Smooth muscle cell (in vitro differentiated cells): ENCODE data around the gene TBC1D10B. TPM values are rescaled to one million over a fixed set of nuclear protein-coding genes. Genes with fewer than 3 reads are reported as not detected.
A peak's percentile ranks its signal among the peaks of the same experiment; 100 is the strongest.

ENCODE experiments used
- DNase-seq: peaks from one replicate; lab custom pipeline; 2025; ENCODE audit not compliant: unreplicated experiment; lab: John Stamatoyannopoulos, UW
- H2AFZ ChIP-seq: fragments of 200-600 bp; sonication (generic); 2 replicates; pipeline ENCODE4 v1.6.0; 2016; ENCODE audit warnings: antibody characterized with exemption, low read depth, mild to moderate bottlenecking
- H3F3A ChIP-seq: fragments of 200-600 bp; sonication (generic); 2 replicates; pipeline ENCODE4 v1.6.0; 2017; ENCODE audit warnings: antibody characterized with exemption, low read depth
- H3K27ac ChIP-seq: fragments of 200-600 bp; sonication (generic); 2 replicates; pipeline ENCODE4 v1.5.1; 2016; ENCODE audit warnings: low read depth, mild to moderate bottlenecking
- H3K27me3 ChIP-seq: fragments of 200-600 bp; sonication (generic); 2 replicates; pipeline ENCODE4 v1.6.1; 2016; ENCODE audit warnings: low read depth, mild to moderate bottlenecking
- H3K36me3 ChIP-seq: fragments of 200-600 bp; sonication (generic); 2 replicates; pipeline ENCODE4 v1.5.1; 2016; ENCODE audit warnings: low read depth
- H3K4me1 ChIP-seq: fragments of 200-600 bp; sonication (generic); 2 replicates; pipeline ENCODE4 v1.5.1; 2016; ENCODE audit warnings: low read depth
- H3K4me2 ChIP-seq: fragments of 200-600 bp; sonication (generic); 2 replicates; pipeline ENCODE4 v1.6.0; 2016; ENCODE audit warnings: mild to moderate bottlenecking
- H3K4me3 ChIP-seq: fragments of 200-600 bp; sonication (generic); 2 replicates; pipeline ENCODE4 v1.5.1; 2016; ENCODE audit warnings: mild to moderate bottlenecking
- H3K79me2 ChIP-seq: fragments of 200-600 bp; sonication (generic); 2 replicates; pipeline ENCODE4 v1.6.0; 2016; ENCODE audit warnings: low read depth, mild to moderate bottlenecking
- H3K9ac ChIP-seq: fragments of 200-600 bp; sonication (generic); 2 replicates; pipeline ENCODE4 v1.6.0; 2016; ENCODE audit warnings: low read depth
- H3K9me3 ChIP-seq: fragments of 200-600 bp; sonication (generic); replicated peaks from 2 replicates; pipeline ENCODE4 v1.5.1; 2016; ENCODE audit warnings: low read depth
- H4K20me1 ChIP-seq: fragments of 200-600 bp; sonication (generic); 2 replicates; pipeline ENCODE4 v1.6.0; 2016; ENCODE audit warnings: low read depth
- WGBS: methylation state at CpG from one replicate; pipeline ENCODE4 v1.1.7; 2016; ENCODE audit warnings: low lambda C conversion rate; 5-methylcytosine and 5-hydroxymethylcytosine counted together
- polyA plus RNA-seq: library from polyadenylated mRNA; unstranded; fragments of >200 nt; fragmentation: Nextera tagmentation; extraction: Ambion mirVana; gene quantifications from 2 replicates; pipeline ENCODE4 v1.2.1, GENCODE V29; 2016
- total RNA-seq: library from RNA; depleted of rRNA; stranded (reverse); fragments of >200 nt; gene quantifications from 2 replicates; pipeline ENCODE4 v1.2.3, GENCODE V29; 2014
- TF ChIP-seq, protein P1 (sequence below): fragments of 200-600 bp; sonication (generic); IDR thresholded peaks from 2 replicates; pipeline ENCODE4 v1.5.1; 2017; ENCODE audit warnings: borderline replicate concordance, mild to moderate bottlenecking, antibody characterized with exemption; ENCODE audit not compliant: insufficient read depth, poor library complexity, severe bottlenecking

The TBC1D10B gene
- total and polyA plus RNA-seq, 2 experiments from 2014 or later = 17.7 to 37.4 TPM

DNA sequence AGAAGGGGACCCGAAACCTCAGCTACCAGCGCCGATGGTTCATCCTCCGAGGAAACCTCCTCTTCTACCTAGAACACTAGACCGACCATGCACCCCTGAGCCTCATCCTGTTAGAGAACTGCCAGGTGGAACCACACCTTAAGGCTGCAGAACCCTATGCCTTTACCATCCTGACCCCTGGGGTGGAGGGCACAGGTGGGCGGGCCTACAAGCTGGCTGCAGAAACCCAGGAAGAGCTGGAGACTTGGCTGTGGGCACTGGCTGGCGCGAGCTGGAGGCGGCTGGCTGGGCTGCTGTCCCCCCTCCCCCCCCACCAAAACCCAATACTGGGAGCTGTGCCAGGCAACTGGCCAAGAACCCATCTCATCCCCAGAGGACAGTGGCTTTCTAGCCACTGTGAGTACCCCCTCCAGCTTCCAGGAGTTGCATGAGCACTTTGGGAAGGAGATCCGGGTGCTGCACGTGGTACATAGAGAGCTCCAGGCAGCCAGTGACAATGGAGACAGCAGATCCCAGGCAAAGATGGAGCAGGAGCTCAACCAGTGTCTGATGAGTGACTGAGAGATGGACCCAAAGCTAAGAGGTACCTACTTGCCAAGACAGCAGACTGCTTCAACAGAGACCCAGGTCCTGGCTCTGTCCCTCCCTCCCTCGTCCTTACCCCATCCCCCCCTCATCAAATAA, 13.8 kb downstream of the TBC1D10B start:
- H3K27me3 ChIP-seq = no peaks in the 10 kb centered on the region

DNA sequence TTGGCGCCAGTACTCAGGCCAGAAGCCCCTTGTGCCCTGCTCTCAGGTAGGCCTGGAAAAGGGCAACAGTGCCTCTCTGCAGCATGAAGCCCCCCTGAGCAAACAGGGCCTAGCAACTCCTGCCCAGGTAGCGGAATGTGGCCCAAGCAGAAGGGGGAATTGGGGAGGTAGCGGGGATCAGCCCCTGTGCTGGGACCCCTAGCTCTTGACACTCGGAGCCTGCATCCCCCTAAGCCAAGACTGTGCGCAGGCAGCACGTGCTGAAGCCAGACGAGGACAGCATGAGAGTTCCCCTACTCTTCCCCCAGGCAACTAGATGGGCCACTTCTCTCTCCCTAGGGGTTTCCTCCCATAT, 14.4 kb downstream of the TBC1D10B start:
- TF ChIP-seq, protein P1, sequence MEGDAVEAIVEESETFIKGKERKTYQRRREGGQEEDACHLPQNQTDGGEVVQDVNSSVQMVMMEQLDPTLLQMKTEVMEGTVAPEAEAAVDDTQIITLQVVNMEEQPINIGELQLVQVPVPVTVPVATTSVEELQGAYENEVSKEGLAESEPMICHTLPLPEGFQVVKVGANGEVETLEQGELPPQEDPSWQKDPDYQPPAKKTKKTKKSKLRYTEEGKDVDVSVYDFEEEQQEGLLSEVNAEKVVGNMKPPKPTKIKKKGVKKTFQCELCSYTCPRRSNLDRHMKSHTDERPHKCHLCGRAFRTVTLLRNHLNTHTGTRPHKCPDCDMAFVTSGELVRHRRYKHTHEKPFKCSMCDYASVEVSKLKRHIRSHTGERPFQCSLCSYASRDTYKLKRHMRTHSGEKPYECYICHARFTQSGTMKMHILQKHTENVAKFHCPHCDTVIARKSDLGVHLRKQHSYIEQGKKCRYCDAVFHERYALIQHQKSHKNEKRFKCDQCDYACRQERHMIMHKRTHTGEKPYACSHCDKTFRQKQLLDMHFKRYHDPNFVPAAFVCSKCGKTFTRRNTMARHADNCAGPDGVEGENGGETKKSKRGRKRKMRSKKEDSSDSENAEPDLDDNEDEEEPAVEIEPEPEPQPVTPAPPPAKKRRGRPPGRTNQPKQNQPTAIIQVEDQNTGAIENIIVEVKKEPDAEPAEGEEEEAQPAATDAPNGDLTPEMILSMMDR = no peak
- peaks cover 26% of the 10 kb centered on the region for H3K79me2 ChIP-seq
- no peaks in the 10 kb centered on the region for H3K9me3 ChIP-seq
- peaks cover 16% of the 10 kb centered on the region for H3K4me1 ChIP-seq
- peak overlapping the region; percentile 91 for H3K4me2 ChIP-seq
- H3F3A ChIP-seq = peaks cover 3% of the 10 kb centered on the region
- peak overlapping the region; percentile 97 for H3K9ac ChIP-seq
- H4K20me1 ChIP-seq = no peaks in the 10 kb centered on the region
- no peaks in the 10 kb centered on the region for H3K36me3 ChIP-seq
- no peaks in the 10 kb centered on the region for H3K27me3 ChIP-seq
- H2AFZ ChIP-seq = no peak overlapping the region
- H3K27ac ChIP-seq = peak overlapping the region; percentile 98
- no peak for DNase-seq
- 61% methylated on average over 7 of the region's 7 CpGs for WGBS
- peak overlapping the region; percentile 83 for H3K4me3 ChIP-seq

More for the DNA sequence above, 13.8 kb downstream of the TBC1D10B start:
- Histone ChIP-seq H3K9ac (peak overlapping the region; percentile 97), H3K4me1 (peaks cover 16% of the 10 kb centered on the region), H3K36me3 (no peaks in the 10 kb centered on the region), H3K27ac (peak overlapping the region; percentile 98), H3K9me3 (no peaks in the 10 kb centered on the region), H2AFZ (no peak overlapping the region), H4K20me1 (no peaks in the 10 kb centered on the region), H3K4me3 (peak overlapping the region; percentile 83), H3F3A (peaks cover 1% of the 10 kb centered on the region), H3K4me2 (peak overlapping the region; percentile 91), H3K79me2 (peaks cover 31% of the 10 kb centered on the region)
- no peak for DNase-seq
- WGBS = 96% methylated on average over 12 of the region's 12 CpGs
- TF ChIP-seq, protein P1 = no peak

DNA sequence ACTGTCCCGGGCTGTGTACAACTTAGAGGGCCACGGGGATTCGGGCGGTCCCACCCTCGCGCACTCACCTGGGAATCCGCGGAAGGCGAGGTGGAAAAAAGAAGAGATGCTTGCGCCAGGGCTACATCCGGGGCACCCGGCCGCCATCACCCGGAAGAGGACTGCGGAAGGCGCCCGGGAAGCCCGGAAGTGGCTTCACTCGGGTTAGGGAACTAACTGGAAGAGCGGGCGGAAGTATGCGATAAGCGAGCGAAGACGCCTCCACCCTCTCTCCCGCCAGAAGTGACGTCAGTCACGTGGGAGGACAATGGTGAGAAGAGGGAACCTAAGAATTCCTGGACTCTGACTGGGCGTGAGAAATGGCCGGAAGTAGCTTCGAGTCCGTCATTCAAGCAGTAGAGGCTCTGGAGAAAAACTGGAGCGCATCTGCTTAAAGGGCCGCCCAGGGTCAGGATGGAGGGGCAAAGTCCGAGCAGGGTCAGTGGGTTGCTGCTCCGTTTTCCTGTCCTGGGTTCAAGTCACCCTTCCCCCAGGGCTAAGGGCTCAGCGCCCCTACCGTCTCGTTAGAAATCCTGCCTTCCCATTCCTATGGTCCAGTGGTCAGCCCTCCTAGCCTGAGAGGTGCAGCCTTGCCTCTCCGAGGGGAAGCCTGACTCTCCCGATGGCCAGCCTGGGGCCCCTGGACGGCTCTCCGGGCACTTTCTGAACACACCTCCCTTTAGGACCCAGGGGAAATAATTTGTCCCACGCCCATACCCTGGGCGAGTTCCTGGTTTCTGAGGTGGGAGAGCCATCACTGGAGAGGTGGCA, 14.9 kb downstream of the TBC1D10B start, which contains the start of gene CD2BP2:
Gene CD2BP2, minus strand, starts transcription at position 165 of the 810 bp plus-strand sequence. CDS start 627 bp downstream, outside the sequence.
- peaks cover 3% of the 10 kb centered on the region for H3F3A ChIP-seq
- H3K9ac ChIP-seq = peak within 1 kb of the TSS; percentile 97
- peak within 1 kb of the TSS; percentile 91 for H3K4me2 ChIP-seq
- no peaks in the 10 kb centered on the region for H3K36me3 ChIP-seq
- no peaks in the 10 kb centered on the region for H4K20me1 ChIP-seq
- peak within 1 kb of the TSS; percentile 83 for H3K4me3 ChIP-seq
- 1% methylated on average over 45 of the region's 45 CpGs for WGBS
- H3K4me1 ChIP-seq = peaks cover 16% of the 10 kb centered on the region
- H3K27me3 ChIP-seq = no peaks in the 10 kb centered on the region
- H3K27ac ChIP-seq = peak within 1 kb of the TSS; percentile 98
- H2AFZ ChIP-seq = peak within 1 kb of the TSS; percentile 64
- TF ChIP-seq, protein P1 = no peak
- H3K79me2 ChIP-seq = peaks cover 20% of the 10 kb centered on the region
- DNase-seq = peak; percentile 69
- H3K9me3 ChIP-seq = no peaks in the 10 kb centered on the region
